ENCODE measurements around the gene PHETA1. TPM values are rescaled to one million over a fixed set of nuclear protein-coding genes. Genes with fewer than 3 reads are reported as not detected.

Gene PHETA1
- total and polyA plus RNA-seq, 2 of the 13 experiments (the other 11 are each of a cell fraction or from before 2014, with no cell fraction given) = 11.3 to 20.8 TPM

DNA sequence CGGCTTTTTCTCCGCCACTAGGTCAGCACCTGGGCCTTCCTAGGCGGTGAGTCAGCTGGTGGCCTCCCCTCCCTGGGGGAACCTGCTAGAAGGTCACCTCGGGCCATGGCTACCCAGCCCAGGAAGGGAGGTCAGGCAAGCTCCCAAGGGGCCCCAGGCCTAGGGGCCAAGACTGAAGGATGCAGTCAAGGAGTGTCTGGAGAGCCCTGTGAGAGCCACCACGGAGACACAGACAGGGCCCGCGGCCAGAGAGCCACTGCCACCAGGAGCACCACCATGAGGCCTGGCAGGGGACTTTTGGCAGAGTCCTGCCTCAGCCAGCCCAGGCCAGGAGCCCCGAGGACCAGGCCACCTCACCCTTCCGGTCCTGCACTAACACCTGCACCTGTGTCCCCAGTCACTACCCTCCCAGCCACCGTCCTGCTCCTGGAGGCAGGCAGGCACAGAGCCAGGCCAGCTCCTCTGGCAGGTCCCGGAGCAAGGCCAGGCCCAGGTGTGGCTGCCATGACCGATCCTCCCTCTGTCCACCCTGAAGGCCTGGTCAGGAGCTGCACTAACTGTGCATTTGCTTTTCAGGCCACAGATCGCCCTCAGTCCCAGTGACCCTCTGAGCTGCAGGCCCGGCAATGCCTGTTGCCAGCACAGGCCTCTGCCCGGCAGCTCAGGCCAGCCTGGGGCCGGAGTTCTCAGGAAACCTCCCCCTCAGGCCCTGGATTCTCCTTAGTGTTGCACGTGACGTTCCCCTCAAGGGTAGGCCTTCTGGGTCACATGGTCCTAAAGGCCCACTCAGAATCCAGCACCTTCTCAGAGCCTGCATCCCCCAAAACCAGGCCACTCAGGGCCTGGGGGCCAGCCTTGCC, 6.9 kb downstream of the PHETA1 start (continued):
- TF ChIP-seq ZNF546 (CRISPR knock-in tag; conservative IDR thresholded peaks at IDR 0.05) (peak; percentile 34; the same call in 1 of the 2 replicates), U2AF1 (optimal IDR thresholded peaks at IDR 0.05; ENCODE audit: low read depth, low read length) (no peak), ZNF121 (CRISPR knock-in tag; IDR thresholded peaks at IDR 0.05) (no peak), EHMT2 (IDR thresholded peaks at IDR 0.05; ENCODE audit: borderline replicate concordance, low read depth, low read length) (no peak), ZNF746 (CRISPR knock-in tag; IDR thresholded peaks at IDR 0.05) (no peak), TOPORS (CRISPR knock-in tag; IDR thresholded peaks at IDR 0.05) (no peak), ZNF260 (CRISPR knock-in tag; IDR thresholded peaks at IDR 0.05; ENCODE audit: borderline replicate concordance, low read depth) (no peak), GATAD2A (CRISPR knock-in tag; IDR thresholded peaks at IDR 0.05) (peak; percentile 15; the same call in 1 of the 2 replicates), MED13 (CRISPR knock-in tag; IDR thresholded peaks at IDR 0.05) (no peak), ZBTB40 (IDR thresholded peaks at IDR 0.05) (no peak), ZBTB40 (CRISPR knock-in tag; IDR thresholded peaks at IDR 0.05) (no peak)
- TF ChIP-seq, protein P1, sequence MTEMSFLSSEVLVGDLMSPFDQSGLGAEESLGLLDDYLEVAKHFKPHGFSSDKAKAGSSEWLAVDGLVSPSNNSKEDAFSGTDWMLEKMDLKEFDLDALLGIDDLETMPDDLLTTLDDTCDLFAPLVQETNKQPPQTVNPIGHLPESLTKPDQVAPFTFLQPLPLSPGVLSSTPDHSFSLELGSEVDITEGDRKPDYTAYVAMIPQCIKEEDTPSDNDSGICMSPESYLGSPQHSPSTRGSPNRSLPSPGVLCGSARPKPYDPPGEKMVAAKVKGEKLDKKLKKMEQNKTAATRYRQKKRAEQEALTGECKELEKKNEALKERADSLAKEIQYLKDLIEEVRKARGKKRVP (CRISPR knock-in tag; IDR thresholded peaks at IDR 0.05) = no peak
- TF ChIP-seq, protein P2, sequence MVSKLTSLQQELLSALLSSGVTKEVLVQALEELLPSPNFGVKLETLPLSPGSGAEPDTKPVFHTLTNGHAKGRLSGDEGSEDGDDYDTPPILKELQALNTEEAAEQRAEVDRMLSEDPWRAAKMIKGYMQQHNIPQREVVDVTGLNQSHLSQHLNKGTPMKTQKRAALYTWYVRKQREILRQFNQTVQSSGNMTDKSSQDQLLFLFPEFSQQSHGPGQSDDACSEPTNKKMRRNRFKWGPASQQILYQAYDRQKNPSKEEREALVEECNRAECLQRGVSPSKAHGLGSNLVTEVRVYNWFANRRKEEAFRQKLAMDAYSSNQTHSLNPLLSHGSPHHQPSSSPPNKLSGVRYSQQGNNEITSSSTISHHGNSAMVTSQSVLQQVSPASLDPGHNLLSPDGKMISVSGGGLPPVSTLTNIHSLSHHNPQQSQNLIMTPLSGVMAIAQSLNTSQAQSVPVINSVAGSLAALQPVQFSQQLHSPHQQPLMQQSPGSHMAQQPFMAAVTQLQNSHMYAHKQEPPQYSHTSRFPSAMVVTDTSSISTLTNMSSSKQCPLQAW (CRISPR knock-in tag; IDR thresholded peaks at IDR 0.05) = no peak
- TF ChIP-seq, protein P3, sequence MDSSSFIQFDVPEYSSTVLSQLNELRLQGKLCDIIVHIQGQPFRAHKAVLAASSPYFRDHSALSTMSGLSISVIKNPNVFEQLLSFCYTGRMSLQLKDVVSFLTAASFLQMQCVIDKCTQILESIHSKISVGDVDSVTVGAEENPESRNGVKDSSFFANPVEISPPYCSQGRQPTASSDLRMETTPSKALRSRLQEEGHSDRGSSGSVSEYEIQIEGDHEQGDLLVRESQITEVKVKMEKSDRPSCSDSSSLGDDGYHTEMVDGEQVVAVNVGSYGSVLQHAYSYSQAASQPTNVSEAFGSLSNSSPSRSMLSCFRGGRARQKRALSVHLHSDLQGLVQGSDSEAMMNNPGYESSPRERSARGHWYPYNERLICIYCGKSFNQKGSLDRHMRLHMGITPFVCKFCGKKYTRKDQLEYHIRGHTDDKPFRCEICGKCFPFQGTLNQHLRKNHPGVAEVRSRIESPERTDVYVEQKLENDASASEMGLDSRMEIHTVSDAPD (CRISPR knock-in tag; IDR thresholded peaks at IDR 0.05) = no peak
